H54 (cell line): ENCODE results near the gene SKAP1.
A peak's percentile ranks its signal among the peaks of the same experiment; 100 is the strongest.
"Not testable (repeated sequence)": the region's sequence is repeated elsewhere in the genome, so short reads cannot be mapped to it uniquely, and the experiment has no call there.

ENCODE experiments used
- DNase-seq: peaks from one replicate; pipeline ENCODE4 v3.0.0; 2011; ENCODE audit warnings: low spot score, mixed read lengths; ENCODE audit not compliant: insufficient read length
- FAIRE-seq: peaks from 3 replicates; lab custom pipeline; 2011; peaks lifted over from hg19 to GRCh38; lab: Jason Lieb, UNC
- POLR2A ChIP-seq: IDR thresholded peaks from 2 replicates; pipeline ENCODE4 v1.6.1; 2011; ENCODE audit warnings: low read depth, mild to moderate bottlenecking, low read length

The SKAP1 gene

GRCh38 chr17:48192321-48192731 lies 237.7 kb downstream of the SKAP1 start:
- no peak for FAIRE-seq
- no peak for DNase-seq
- no peak for TF ChIP-seq POLR2A

GRCh38 chr17:48191362-48191761 lies 238.7 kb downstream of the SKAP1 start:
- TF ChIP-seq POLR2A, result no peak
- FAIRE-seq, result no peak
- no peak for DNase-seq

DNA sequence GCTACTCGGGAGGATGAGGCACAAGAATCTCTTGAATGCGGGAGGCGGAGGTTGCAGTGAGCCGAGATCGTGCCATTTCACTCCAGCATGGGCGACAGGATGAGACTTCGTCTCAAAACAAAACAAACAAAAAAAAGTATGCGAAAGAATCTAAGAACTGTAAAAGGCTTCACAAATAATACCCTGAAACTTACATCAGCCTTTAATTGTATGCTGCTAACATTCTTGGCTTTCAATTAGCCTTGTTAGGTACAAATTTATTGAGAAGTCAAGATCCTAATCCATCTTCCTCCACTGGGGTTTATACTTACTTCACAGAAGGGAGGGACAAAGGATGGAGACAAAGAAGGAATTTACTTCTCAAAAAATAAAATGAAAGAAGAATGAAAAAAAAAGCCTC lies 239.1 kb downstream of the SKAP1 start:
- TF ChIP-seq POLR2A, result no peak
- no peak for DNase-seq
- no peak for FAIRE-seq

DNA sequence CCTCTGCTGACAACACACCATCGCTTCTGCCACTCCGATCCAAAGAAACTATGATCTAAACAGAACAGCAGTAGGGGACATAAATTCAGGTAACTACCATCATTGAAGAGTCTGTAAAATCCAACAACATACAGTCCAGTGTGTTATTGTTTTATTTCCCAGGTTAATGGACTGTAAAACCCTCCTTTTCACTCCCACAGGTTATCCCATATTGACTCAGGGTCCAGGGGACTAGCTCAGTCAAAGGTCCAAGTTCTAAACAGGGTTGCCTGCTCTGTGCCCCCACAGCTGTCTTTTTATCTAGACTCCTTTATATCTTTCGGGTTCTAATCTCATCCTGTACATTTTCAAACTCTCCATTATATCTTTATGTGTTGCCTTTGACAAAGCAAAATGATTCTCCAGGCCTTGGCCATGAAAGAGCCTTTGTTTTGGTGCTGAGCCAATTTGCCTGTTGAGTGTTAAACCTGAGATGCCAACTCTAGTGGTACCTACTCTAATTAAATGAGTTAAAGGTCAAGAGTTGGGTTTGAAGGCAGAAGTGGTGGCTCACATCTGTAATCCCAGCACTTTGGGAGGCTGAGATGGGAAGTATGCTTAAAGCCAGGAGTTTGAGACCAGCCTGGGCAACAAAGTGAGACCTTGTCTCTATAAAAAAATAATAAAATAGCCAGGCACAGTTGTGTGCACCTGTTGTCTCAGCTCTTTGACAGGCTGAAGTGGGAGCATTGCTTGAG lies 242.0 kb downstream of the SKAP1 start:
- TF ChIP-seq POLR2A, result no peak
- FAIRE-seq, result no peak
- DNase-seq, result no peak

DNA sequence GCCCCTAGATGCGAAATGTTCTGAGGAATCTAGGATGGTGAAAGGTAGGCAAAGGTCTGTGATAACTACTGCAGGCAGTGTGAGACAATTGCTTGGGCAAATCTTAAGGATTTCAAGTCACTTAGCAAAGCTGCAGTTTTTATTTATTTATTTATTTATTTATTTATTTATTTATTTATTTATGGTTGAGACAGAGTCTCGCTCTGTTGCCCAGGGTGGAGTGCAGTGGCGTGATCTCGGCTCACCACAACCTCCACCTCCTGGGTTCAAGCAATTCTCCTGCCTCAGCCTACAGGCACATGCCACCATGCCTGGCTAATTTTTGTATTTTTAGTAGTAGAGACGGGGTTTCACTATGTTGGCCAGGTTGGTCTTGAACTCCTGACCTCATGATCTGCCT lies 243.7 kb downstream of the SKAP1 start:
- FAIRE-seq, DNase-seq: not testable (repeated sequence)

- FAIRE-seq (no peak), DNase-seq (no peak)
- no peak for TF ChIP-seq POLR2A
These were observed 245.3 kb downstream of the SKAP1 start for GRCh38 chr17:48184721-48185120.

DNA sequence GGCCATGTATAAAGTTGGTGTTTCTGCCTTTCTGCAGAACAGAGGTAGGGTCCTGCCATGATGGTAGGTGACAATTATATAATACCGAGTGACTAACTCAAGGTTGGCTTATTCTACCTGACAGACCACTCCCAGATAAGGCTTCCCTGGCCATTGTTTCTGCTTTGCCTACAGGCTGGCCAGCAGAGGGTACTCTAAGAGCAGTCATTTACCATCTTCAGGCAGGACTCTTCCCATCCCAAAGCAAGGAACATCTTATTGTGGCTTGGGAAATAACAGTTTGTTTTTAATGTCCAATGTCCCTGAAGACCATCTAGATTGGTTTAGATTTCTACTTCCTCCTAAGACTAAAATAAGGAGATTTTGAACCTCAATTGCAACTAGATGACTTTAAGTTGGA lies 248.4 kb downstream of the SKAP1 start:
- no peak for TF ChIP-seq POLR2A
- DNase-seq (no peak), FAIRE-seq (peak; percentile 87)

GRCh38 chr17:48180842-48181629 lies 249.0 kb downstream of the SKAP1 start:
- no peak for TF ChIP-seq POLR2A
- FAIRE-seq (no peak), DNase-seq (no peak)

GRCh38 chr17:48179071-48179945 lies 250.7 kb downstream of the SKAP1 start:
- FAIRE-seq (no peak), DNase-seq (no peak)
- no peak for TF ChIP-seq POLR2A

DNA sequence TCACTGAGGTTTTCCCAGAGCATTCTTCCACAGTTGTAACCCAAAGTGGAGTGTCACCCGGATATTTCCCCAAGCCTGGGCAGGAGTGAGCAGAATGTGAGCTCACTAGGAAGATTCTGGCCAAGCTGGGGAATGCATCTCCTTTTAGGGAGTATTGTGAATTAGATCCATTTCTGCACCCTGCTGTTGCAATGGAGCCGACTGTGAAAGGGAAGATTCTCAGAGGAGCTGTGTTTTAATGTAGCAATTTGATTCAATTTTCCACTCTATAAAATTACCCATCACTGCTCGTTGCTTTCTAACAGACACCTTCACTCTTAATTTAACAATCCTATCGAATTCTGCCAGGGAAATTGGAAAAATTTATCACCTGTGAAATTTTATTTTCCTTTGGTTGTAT lies 251.7 kb downstream of the SKAP1 start:
- no peak for TF ChIP-seq POLR2A
- DNase-seq (no peak), FAIRE-seq (no peak)

GRCh38 chr17:48177816-48178215 lies 252.2 kb downstream of the SKAP1 start:
- no peak for DNase-seq
- no peak for FAIRE-seq
- TF ChIP-seq POLR2A, result no peak

GRCh38 chr17:48176471-48176855 lies 253.6 kb downstream of the SKAP1 start:
- no peak for FAIRE-seq
- TF ChIP-seq POLR2A, result no peak
- DNase-seq, result no peak

DNA sequence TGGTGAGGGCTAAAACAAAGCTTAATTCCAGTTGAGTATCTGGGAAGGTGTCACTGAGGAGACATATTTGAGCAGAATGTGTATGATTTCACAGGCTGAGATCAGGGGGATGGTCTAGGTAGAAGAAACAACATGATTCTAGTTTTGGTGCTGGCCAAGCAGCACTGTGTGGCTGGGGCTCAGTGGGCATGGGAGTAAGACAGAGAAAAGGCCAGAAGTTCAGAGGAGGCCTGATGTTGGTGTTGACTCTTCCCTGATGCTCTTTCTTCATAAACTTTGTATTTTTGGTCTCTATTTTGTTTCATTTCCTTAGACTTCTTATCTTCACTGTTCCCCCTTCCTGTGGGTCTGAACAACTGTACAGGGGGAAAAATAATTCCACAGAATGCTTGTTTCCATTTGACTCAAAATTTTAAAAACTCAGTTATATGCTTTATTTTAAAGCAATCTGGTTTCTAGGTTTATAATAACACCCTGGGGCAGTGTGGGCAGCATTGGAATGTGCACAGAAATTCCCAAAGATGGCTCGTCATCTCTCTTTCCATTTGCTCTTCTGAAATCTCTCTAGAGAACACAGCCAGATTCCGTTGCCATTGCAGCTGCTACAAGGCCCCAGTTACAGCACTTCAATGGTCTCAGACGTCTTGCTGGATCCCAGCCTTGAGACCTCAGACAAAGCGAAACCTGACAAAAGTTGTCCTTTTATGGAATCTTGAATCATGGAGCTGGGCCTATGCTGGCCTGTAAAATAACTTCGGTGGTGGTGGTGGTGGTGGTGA lies 254.1 kb downstream of the SKAP1 start:
- DNase-seq (peak; percentile 37), FAIRE-seq (no peak)
- TF ChIP-seq POLR2A, result no peak
